GF-D8 (cell line): ENCODE data around the gene LUZP4.
"Not testable (repeated sequence)": the region's sequence is repeated elsewhere in the genome, so short reads cannot be mapped to it uniquely, and the experiment has no call there.

Experiments
- DNase-seq: peaks from one replicate; lab custom pipeline; 2025; lab: John Stamatoyannopoulos, UW

LUZP4 gene

GRCh38 chrX:115289465-115289864 is at the start of gene LUZP4:
Gene LUZP4 (plus strand): TSS chrX:115289715. CDS start chrX:115289760, 45 bp downstream.
- no peak for DNase-seq

DNA sequence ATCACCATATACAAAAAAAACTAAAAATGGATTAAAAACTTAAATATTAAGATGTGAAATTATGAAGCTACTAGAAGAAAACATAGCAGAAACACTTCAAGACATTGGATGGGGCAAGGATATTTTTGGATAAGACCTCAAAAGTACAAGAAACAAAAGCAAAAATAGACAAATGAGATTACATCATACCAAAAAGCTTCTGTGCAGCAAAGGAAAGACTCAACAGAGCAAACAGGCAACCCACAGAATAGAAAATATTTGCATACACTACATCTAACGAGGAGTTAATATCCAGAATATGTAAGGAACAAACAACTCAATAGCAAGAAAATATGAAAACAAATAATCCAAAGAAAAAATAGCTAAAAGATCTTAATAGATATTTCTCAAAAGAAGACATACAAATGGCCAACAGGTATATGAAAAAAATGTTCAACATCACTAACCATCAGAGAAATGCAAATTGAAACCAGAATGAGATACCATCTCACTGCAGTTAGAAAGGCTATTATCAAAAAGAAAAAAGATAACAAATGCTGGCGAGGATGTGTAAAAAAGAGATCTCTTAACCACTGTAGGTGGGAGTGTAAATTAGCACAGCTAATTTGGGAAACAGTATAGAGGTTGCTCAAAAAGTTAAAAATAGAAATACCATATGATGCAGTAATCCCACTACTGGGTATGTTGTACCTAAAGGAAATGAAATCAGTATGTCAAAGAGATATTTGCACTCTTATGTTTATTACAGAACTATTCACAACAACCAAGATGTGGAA is 37.9 kb upstream of the LUZP4 start:
- DNase-seq: no peak

DNA sequence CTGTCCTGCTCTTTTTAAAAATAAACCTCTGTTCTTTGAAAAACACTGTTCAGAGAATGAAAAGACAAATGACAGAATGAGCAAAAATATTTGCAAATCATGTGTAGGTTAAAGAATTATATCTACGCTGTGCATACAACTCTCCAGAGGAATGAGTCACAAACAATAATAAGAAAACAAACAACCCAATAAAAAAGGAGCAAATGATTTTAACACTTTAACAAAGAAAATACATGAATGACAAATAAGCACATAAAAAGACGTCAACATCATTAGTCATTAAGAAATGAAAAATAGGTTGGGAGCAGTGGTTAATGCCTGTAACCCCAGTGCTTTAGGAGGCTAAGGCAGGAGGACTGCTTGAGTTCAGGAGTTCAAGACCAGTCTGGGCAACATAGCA is 34.5 kb upstream of the LUZP4 start:
- no peak for DNase-seq

DNA sequence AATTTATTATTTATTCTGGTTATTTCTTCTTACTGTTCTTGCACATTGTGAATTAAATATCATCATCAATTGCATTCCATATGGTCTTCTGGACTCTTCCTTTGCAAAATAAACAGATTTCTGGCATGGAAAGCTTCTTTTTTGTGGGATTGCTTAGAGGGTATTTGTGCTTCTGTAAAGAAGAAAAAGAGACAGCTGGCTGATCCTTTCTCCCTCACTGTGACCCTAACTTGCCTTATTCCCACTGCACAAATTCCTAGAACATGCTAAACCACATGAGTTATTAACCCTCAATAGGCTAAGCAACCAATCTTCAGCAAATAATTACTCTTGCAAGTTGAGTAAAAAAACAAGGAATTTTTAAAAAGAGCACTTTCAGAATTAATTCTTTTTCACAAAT is 31.8 kb upstream of the LUZP4 start:
- DNase-seq: no peak

DNA sequence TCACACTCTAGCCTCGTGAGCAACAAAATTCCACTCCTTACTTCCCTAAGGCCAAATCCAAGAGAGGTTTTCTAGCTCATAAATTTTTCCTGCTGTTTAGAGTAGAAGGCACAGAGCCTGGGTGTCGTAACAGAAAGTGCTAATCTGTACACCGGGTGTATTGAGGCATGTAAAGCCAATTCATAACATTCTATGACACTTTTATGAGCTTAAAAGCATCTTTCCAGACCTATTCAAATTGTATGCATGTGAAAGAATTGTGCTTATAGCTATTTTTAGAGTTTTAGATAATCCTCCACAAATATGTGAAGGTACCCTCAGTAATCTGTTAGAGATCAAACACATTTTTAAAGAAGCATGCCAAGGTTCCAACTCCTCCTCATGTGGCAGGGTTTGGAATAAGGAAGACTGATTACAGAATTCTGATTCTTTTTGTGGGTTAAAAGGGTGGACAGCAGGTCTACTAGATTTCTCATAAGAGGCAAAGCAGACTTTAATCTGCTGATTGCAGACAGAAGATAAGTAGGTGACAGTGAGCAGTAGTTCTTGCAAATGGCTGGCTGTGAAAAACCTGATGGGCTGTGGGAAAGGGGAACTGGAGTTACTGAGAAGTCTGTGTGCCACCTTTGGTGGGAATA is 30.2 kb upstream of the LUZP4 start:
- DNase-seq: no peak

- DNase-seq: no peak
Observed at GRCh38 chrX:115260330-115260729, 29.2 kb upstream of the LUZP4 start.

GRCh38 chrX:115261148-115261547 is 28.4 kb upstream of the LUZP4 start:
- DNase-seq: no peak

GRCh38 chrX:115264009-115264408 is 25.5 kb upstream of the LUZP4 start:
- no peak for DNase-seq

GRCh38 chrX:115266300-115266699 is 23.2 kb upstream of the LUZP4 start:
- no peak for DNase-seq

DNA sequence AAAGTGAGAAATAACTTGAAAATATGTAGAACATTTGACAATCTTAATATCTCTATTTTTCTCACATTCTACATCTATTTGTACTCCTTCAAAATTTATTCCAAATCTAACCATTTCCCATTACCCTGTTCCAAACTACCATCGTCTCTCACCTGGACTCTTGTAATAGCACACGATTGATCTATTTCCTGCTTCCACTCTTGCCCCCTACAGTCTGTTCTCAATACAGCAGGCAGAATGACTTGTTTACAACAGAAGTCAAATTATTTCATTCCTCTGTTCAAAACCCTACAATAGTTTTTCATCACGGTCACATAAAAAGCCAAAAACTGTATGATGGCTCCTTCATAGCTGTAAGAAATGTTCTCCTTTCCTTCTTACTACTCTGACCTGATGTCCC is 21.1 kb upstream of the LUZP4 start:
- DNase-seq: no peak

DNA sequence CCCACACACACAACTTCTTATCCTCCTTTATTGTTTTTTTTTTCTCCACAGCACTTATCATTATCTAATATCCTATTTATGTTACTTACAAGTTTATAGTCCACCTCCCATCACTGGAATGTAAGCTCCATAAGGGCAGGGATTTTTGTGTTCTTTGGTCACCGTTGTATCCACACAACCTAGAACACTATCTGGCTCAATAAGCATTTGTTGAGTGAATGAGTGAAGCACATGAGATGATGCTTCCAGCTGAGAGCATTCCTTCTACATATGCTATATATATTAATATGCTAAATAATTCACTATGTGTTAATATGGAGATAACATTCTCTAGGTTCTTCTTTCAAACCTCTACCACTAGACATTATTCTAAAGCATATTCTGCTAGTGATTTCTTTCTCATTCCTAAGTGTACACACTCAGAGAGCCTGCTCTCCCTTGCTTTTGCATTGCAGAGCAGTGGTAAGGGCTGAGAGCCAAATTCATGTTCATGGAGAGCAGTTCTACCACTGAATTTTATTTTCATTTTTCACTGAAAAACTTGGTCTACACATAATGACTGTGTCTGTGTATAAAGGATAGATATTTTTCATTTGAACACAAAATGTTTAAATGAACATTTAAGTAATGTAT is 20.3 kb upstream of the LUZP4 start:
- no peak for DNase-seq

- DNase-seq: no peak
Observed at GRCh38 chrX:115284877-115285276, 4.6 kb upstream of the LUZP4 start.

DNA sequence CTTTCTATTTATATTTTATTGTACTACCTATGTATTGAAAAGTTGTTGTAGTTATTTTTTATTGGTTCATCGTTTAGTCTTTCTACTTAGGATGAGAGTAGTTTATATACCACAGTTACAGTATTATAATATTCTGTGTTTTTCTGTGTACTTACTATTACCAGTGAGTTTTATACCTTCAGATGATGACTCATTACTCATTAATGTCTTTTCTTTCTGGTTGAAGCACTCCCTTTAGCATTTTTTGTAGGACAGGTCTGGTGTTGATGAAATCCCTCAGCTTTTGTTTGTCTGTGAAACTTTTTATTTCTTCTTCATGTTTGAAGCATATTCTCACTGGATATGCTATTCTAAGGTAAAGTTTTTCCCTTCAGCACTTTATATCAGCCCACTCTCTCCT is 7.7 kb downstream of the LUZP4 start:
- DNase-seq: no peak

- DNase-seq: no peak
Observed at GRCh38 chrX:115311139-115311538, 21.6 kb downstream of the LUZP4 start.

DNA sequence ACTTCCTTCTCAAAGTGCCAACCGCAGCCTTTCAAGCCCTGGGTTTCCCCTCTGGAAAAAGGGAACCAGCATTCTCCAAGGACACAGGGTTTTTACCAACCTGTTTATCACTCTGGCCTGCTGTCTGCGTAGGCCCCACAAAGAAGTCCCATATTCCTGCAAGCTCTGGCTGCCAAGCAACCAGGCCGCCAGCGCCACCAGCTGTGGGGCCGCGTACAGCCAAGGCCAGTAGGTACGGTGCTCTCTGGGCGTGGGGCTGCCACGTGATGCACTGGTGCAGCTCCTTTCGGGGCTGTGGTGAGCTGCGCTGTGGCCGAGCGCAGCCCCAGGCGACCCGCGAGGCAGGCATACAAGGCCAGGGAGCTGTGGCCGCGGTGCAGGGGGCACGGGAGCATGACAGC is 22.1 kb downstream of the LUZP4 start:
- DNase-seq: no peak

- no peak for DNase-seq
Observed at GRCh38 chrX:115318139-115318538, 28.6 kb downstream of the LUZP4 start.

DNA sequence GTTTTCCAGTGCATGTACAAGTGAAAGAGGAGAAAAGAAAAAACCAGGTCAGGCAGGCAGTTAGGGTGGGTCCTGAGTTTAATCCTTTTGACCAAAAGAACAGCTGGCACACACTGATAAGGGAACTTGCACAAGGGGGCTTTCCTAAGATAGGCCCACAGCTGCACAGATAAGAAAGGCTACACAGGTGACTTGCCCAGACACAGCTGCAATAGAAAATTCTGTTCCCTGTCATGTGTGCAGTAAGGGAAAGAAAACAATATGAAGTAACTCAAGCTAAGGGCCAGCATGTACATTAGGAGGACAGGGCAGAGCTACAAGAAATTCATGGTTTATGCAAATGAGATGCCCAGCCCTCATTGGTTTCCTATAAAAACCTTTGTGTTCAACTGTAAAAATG is 32.9 kb downstream of the LUZP4 start:
- DNase-seq: no peak

GRCh38 chrX:115324194-115324593 is 34.7 kb downstream of the LUZP4 start:
- DNase-seq: no peak

DNA sequence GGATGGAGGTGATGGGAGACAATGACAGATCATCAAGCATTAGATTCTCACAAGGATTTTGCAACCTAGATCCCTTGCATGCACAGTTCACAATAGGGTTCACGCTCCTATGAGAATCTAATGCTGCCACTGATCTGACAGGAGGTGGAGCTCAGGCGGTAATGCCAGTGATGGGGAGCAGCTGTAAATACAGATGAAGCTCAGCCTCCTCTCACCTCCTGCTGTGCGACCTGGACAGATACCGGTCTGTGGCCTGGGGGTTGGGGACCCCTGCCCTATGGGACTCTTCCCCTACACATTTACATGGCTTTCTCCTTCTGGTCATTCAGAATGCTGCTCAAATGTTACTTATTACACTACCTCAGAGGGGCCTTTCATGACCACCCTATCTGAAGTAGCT is 39.8 kb downstream of the LUZP4 start:
- DNase-seq: not testable (repeated sequence)

DNA sequence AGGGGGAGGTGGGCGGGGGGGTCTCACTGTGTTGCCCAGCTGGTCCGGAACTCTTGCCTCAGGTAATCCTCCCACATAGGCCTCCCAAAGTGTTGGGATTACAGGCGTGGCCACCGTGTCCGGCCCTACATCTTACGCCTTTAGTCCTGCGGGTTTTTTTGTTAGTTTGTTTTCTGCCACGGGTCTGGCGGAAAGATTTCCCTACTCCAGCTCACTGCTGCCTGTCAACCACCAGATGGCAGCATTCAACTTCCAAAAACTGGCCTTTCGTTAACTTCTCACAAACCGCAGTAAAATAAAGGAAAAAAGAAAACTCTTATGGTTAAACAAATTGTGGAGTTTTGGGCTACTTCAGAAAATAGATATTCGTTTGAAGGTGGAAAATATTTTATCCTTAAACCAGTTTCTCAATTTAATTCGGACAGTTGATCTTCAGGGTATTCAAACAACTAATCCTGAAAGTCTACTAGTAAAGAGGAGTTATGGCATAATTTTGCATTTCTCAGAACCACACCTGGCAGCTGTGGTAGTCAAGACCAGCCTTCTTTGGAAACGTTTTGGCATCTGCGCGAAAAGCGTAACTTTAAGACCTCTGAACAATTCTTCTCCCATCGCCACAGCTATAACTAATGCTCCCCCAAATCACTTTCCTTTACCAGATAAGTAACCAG is 41.1 kb downstream of the LUZP4 start:
- no peak for DNase-seq

DNA sequence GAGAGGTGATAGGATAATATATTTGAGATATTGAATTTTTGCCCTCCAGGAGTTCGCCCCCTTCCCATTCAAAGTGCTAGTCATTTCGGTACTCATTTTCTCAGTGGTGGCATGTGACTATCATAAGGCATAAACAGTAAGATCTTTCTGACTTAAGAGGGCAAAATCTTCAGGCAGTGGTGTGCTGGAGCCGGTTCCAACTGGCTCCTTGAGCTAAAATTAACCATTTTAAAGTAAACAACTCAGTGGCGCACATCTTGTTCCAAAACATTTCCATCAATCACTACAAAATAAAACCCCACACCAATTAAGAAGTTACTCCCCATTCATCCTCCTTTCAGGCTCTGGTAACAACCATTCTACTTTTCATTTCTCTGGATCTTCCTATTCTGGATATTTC is 43.3 kb downstream of the LUZP4 start:
- no peak for DNase-seq

- no peak for DNase-seq
Observed at GRCh38 chrX:115333446-115333845, 43.9 kb downstream of the LUZP4 start.
